NT2/D1 (cell line): ENCODE measurements around the gene CSTF1.

ENCODE experiments used
- SUZ12 ChIP-seq: IDR thresholded peaks from 2 replicates; pipeline ENCODE4 v1.6.1; 2011; ENCODE audit not compliant: insufficient read length, insufficient read depth; ENCODE audit errors: extremely low read depth
- YY1 ChIP-seq: IDR thresholded peaks from 2 replicates; pipeline ENCODE4 v1.6.1; 2011; ENCODE audit not compliant: insufficient read length, insufficient read depth

DNA sequence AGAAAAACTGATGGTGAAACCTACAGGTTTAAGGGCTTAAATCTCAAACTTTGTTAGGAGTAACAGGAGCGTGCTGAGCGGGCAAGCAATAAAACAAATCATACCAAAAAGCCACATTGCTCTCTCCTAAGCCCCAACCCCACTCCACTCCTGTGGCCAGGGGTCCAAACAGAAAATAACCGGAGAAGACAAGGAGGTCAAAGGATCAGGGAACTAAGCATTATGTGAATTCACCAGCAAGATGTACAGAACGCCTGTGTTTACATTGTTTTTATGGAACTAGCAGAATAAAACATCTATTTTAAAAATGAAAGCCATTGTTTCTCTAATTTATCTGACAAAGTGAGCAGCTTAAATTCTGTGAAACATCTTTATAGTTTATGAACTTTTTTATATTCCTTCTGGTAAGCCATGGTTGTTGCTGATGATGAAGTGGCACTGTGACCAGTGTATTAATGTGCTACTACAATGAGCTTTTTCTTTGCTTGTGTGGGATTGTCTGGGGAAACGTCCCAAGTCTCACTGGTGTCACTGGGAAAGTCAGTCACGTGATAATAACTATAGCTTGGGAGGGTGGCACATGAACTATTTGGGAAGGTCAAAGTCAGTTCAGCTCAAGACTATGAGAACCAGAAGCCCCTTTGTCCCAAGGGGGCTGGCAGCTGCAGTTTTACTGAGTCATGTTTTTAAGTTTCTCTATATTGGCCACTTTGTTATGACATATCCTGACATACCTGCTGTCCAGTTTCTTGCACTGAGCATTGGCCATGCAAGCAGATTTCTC lies 23.9 kb upstream of the CSTF1 start:
- TF ChIP-seq YY1, result no peak
- no peak for TF ChIP-seq SUZ12
